ENCODE measurements around the gene MTG2. TPM values are rescaled to one million over a fixed set of nuclear protein-coding genes. Genes with fewer than 3 reads are reported as not detected.

The MTG2 gene
- total and polyA plus RNA-seq, 2 of the 13 experiments (the other 11 are each of a cell fraction or from before 2014, with no cell fraction given): 20.4 to 37.8 TPM

GRCh38 chr20:62227977-62228958 is 45.4 kb downstream of the MTG2 start (continued):
- TF ChIP-seq FOXO4 (CRISPR knock-in tag; conservative IDR thresholded peaks at IDR 0.05) (no peak), ZSCAN31 (CRISPR knock-in tag; IDR thresholded peaks at IDR 0.05; ENCODE audit: low read depth) (no peak), HNRNPH1 (optimal IDR thresholded peaks at IDR 0.05; ENCODE audit: low read depth, low read length) (no peak), ZSCAN29 (CRISPR knock-in tag; conservative IDR thresholded peaks at IDR 0.05) (no peak), KMT2B (CRISPR knock-in tag; IDR thresholded peaks at IDR 0.05) (no peak), ZNF124 (CRISPR knock-in tag; IDR thresholded peaks at IDR 0.05) (no peak), KDM6A (CRISPR knock-in tag; IDR thresholded peaks at IDR 0.05; ENCODE audit: low read depth) (no peak), ZNF674 (CRISPR knock-in tag; IDR thresholded peaks at IDR 0.05; ENCODE audit: low read depth) (no peak), ZNF180 (CRISPR knock-in tag; IDR thresholded peaks at IDR 0.05; ENCODE audit: borderline replicate concordance, low read depth) (no peak), IKZF4 (CRISPR knock-in tag; IDR thresholded peaks at IDR 0.05; ENCODE audit: borderline replicate concordance, low read depth, not compliant biosample characterization) (peak; percentile 10), ZBTB49 (CRISPR knock-in tag; IDR thresholded peaks at IDR 0.05; ENCODE audit: borderline replicate concordance) (no peak), CHCHD3 (CRISPR knock-in tag; IDR thresholded peaks at IDR 0.05) (no peak), PPARG (CRISPR knock-in tag; conservative IDR thresholded peaks at IDR 0.05) (no peak), MAZ (IDR thresholded peaks at IDR 0.05; ENCODE audit: borderline replicate concordance, low read depth, low read length) (no peak), MAZ (CRISPR knock-in tag; IDR thresholded peaks at IDR 0.05; ENCODE audit: low read depth) (0 out of 2 replicates have a peak, but pooled peaks have one; percentile 61), JUNB (CRISPR knock-in tag; IDR thresholded peaks at IDR 0.05; ENCODE audit: borderline replicate concordance) (no peak), EED (CRISPR knock-in tag; IDR thresholded peaks at IDR 0.05) (0 out of 2 replicates have a peak, but pooled peaks have one; percentile 18), GZF1 (CRISPR knock-in tag; IDR thresholded peaks at IDR 0.05) (no peak), NCOA2 (CRISPR knock-in tag; IDR thresholded peaks at IDR 0.05) (no peak), MTA1 (CRISPR knock-in tag; IDR thresholded peaks at IDR 0.05; ENCODE audit: borderline replicate concordance) (no peak; the same call in 1 of the 2 replicates), ZFP41 (CRISPR knock-in tag; IDR thresholded peaks at IDR 0.05; ENCODE audit: borderline replicate concordance) (0 out of 2 replicates have a peak, but pooled peaks have one; percentile 53), AGO2 (optimal IDR thresholded peaks at IDR 0.05; ENCODE audit: low read depth, low read length) (no peak), ZNF432 (CRISPR knock-in tag; IDR thresholded peaks at IDR 0.05; ENCODE audit: borderline replicate concordance) (no peak), TMF1 (CRISPR knock-in tag; IDR thresholded peaks at IDR 0.05; ENCODE audit: low read depth) (0 out of 2 replicates have a peak, but pooled peaks have one; percentile 16), ARID3A (IDR thresholded peaks at IDR 0.05; ENCODE audit: low read depth, low read length) (no peak)

Data from HepG2 (cell line).